Uterus (tissue), 4 donors: ENCODE results near the gene ACSS1. TPM values are rescaled to one million over a fixed set of nuclear protein-coding genes. Genes with fewer than 3 reads are reported as not detected.

Experiments used
- DNase-seq, 2 donors: peaks; one replicate each; pipeline ENCODE4 v3.0.0-alpha.2; 2019 to 2020
- H3K27ac ChIP-seq, 2 donors: fragments of 200-600 bp; sonication (generic); 1 replicate in 1 of 2; 2 replicates in 1 of 2; pipeline ENCODE4 v1.5.1; 2016 to 2018
- H3K27me3 ChIP-seq, 2 donors: fragments of 200-600 bp; sonication (generic); one replicate each; pipeline ENCODE4 v1.5.1; 2018 to 2019; ENCODE audit warnings: control low read depth in 1 of 2
- H3K36me3 ChIP-seq, 2 donors: fragments of 200-600 bp; sonication (generic); one replicate each; pipeline ENCODE4 v1.5.1; 2019; ENCODE audit warnings: control low read depth in 1 of 2
- H3K4me1 ChIP-seq, 2 donors: fragments of 200-600 bp; sonication (generic); one replicate each; pipeline ENCODE4 v1.5.1; 2018 to 2019; ENCODE audit warnings: control low read depth in 1 of 2
- H3K4me3 ChIP-seq, 2 donors: fragments of 200-600 bp; sonication (generic); 1 replicate in 1 of 2; 2 replicates in 1 of 2; pipeline ENCODE4 v1.5.1; 2018 to 2019; ENCODE audit warnings: mild to moderate bottlenecking in 1 of 2
- H3K9me3 ChIP-seq, 2 donors: fragments of 200-600 bp; sonication (generic); one replicate each; pipeline ENCODE4 v1.5.1; 2019; ENCODE audit warnings: control low read depth in 1 of 2
- POLR2A ChIP-seq, 2 donors: fragments of 450-650 bp; IDR thresholded peaks; one replicate each; pipeline ENCODE4 v1.6.1; 2016; ENCODE audit warnings: antibody characterized with exemption in 2 of 2, mild to moderate bottlenecking in 1 of 2, moderate library complexity in 1 of 2
- intact Hi-C: fragments of 100-400 bp; cut with DNase I; formaldehyde crosslinking; loops from one replicate; pipeline ENCODE4 v1.15.1; 2023; ENCODE audit warnings: low total_unique reads
- total RNA-seq, 4 donors: library from RNA; depleted of rRNA in 3 of 4; stranded (reverse); fragments of >200 nt in 3 of 4; gene quantifications; one replicate each; pipeline versions ENCODE4 v1.1.0 to v1.2.4, GENCODE V29; 2014 to 2023
- TF ChIP-seq, protein P1 (sequence below), 4 experiments: fragments of 200-600 bp in 2 of 4; fragments of 450-650 bp in 2 of 4; sonication (generic) in 2 of 4; IDR thresholded peaks; one replicate each; pipeline ENCODE4 v1.5.1; 2016 to 2019; ENCODE audit warnings: antibody characterized with exemption in 4 of 4, mild to moderate bottlenecking in 2 of 4, moderate library complexity in 1 of 4
- donor health status: DM: yes; HTN: yes; CAD: no.

Gene ACSS1
- total RNA-seq, 4 donors from 2014 or later, result 11.8 to 35.1 (median 23.1) TPM

DNA sequence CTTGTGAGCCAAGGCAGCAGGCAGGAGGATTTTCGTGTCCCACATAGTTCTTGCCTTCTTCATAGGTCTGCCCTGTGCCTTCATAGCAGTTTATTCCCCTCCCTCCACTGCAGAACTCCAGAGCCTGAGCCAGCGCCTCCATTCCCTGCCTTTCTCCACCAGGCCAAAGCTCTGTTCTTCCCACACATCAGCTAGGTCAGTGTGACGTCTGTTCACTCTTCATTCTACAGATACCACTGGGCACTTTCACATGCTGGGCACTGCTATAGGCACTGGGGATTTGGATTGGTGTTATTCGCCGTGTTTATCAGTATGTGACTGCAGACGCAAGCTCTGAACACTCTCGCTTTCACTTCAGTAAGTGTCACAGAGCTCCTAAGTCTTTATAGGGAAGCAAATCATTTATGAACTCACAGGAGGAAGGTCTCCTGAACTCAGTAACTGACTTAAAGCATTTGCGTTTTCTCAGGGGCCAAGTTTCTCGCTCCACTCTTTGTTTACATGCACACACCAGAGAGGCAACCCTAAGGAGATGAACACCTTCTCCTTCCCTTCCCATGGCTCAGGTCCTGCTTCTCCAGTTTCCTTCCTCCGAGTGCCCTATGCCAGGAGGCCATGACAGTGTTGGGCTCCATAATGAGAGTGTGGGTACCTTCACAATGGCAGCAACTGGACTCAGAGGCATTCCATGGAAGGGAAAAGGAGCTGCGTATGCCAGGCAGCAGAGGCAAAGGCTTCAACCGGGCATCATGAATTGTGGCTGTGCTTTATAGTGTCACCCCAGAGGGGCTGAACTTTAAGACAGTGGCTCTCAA lies 59.1 kb downstream of the ACSS1 start:
- H3K27ac ChIP-seq, result no peak overlapping the region
- intact Hi-C loops, result loop anchor here (10.0 kb wide), 1 partner anchor 396 kb away; the partner anchor contains the start of gene ABHD12
- peaks cover 4 to 9% of the 10 kb centered on the region in 2 donors for H3K4me1 ChIP-seq
- no peak for DNase-seq
- H3K27me3 ChIP-seq, result no peaks in the 10 kb centered on the region
- H3K36me3 ChIP-seq, result no peaks in the 10 kb centered on the region
- no peak overlapping the region for H3K4me3 ChIP-seq
- TF ChIP-seq POLR2A (IDR thresholded peaks at IDR 0.05), result no peak
- TF ChIP-seq, protein P1, sequence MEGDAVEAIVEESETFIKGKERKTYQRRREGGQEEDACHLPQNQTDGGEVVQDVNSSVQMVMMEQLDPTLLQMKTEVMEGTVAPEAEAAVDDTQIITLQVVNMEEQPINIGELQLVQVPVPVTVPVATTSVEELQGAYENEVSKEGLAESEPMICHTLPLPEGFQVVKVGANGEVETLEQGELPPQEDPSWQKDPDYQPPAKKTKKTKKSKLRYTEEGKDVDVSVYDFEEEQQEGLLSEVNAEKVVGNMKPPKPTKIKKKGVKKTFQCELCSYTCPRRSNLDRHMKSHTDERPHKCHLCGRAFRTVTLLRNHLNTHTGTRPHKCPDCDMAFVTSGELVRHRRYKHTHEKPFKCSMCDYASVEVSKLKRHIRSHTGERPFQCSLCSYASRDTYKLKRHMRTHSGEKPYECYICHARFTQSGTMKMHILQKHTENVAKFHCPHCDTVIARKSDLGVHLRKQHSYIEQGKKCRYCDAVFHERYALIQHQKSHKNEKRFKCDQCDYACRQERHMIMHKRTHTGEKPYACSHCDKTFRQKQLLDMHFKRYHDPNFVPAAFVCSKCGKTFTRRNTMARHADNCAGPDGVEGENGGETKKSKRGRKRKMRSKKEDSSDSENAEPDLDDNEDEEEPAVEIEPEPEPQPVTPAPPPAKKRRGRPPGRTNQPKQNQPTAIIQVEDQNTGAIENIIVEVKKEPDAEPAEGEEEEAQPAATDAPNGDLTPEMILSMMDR (IDR thresholded peaks at IDR 0.05), result no peak
- H3K9me3 ChIP-seq, result no peaks in the 10 kb centered on the region

DNA sequence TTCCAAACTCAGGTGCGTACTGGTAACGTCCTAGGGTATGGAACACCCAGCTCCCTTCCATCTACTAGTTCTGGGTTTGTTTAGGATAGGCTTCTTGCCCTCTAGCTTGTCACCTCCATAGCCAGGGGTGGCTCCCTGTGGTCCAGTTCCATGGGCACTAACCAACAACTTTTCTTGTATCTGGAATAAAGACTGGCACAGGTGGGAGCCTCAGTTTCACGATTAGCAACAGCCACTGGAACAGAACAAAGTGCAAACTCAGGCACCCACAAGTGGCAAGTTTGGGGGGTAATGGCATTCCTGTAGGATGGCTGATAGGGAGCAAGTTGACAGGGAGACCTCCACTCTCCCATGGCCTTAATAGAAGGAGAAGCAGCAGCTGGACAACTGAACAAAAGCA lies 59.8 kb downstream of the ACSS1 start:
- Histone ChIP-seq H3K9me3 (no peaks in the 10 kb centered on the region), H3K36me3 (no peaks in the 10 kb centered on the region), H3K4me3 (no peak overlapping the region), H3K27ac (no peak overlapping the region), H3K4me1 (peaks cover 4 to 9% of the 10 kb centered on the region in 2 donors), H3K27me3 (no peaks in the 10 kb centered on the region)
- no peak for TF ChIP-seq POLR2A (IDR thresholded peaks at IDR 0.05)
- TF ChIP-seq, protein P1 (IDR thresholded peaks at IDR 0.05), result no peak
- intact Hi-C loops, result loop anchor here (10.0 kb wide), 1 partner anchor 397 kb away; the partner anchor contains the start of gene ABHD12
- no peak for DNase-seq

DNA sequence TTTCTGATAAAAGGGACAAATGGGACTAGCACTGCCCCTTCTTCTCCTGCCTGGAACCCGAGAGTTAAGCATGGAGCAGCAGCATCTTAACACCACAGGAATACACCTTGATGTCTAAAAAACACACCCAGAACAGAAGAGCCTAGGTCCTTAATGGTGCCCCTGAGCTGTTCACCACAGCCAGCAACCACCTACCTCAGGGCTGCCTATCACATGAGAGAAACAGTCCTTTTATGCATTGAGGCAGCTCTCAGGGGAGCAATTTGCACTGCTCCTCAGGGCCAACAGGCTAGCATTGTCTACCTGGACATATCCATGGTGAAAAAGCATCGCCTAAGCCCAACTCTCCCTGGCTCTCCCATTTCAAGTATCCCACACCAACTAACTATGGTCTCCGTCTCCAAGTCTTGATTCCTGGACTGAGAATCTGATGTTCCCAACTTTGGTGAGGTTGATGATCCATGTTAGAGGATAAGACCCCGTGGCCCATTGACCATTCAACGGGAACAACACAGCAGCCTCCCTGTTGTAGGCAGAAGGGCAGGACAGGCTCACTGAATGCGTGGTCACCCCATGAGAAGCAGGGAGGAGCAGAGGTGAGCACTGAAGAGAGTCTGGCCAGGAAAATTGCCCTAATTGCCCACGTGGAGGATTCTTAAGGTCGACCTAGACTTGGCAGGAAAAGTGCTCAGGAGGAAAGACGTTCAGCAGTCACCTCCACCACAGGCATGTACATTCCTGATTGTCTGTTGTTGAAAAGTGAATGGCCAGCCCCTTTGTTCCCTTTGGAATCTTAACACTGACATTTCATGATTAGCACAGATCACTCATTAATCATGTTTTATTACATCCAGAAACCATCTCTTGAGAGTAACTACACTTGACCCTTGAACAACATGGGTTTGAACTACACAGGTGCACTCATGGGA lies 61.2 kb downstream of the ACSS1 start:
- H3K27me3 ChIP-seq, result no peaks in the 10 kb centered on the region
- peaks cover 6 to 9% of the 10 kb centered on the region in 2 donors for H3K4me1 ChIP-seq
- DNase-seq, result no peak
- H3K9me3 ChIP-seq, result no peaks in the 10 kb centered on the region
- intact Hi-C loops, result loop anchor here (10.0 kb wide), 1 partner anchor 398 kb away; the partner anchor contains the start of gene ABHD12
- TF ChIP-seq POLR2A (IDR thresholded peaks at IDR 0.05), result no peak
- TF ChIP-seq, protein P1 (IDR thresholded peaks at IDR 0.05), result no peak
- H3K36me3 ChIP-seq, result no peaks in the 10 kb centered on the region
- H3K27ac ChIP-seq, result no peak overlapping the region
- no peak overlapping the region for H3K4me3 ChIP-seq

DNA sequence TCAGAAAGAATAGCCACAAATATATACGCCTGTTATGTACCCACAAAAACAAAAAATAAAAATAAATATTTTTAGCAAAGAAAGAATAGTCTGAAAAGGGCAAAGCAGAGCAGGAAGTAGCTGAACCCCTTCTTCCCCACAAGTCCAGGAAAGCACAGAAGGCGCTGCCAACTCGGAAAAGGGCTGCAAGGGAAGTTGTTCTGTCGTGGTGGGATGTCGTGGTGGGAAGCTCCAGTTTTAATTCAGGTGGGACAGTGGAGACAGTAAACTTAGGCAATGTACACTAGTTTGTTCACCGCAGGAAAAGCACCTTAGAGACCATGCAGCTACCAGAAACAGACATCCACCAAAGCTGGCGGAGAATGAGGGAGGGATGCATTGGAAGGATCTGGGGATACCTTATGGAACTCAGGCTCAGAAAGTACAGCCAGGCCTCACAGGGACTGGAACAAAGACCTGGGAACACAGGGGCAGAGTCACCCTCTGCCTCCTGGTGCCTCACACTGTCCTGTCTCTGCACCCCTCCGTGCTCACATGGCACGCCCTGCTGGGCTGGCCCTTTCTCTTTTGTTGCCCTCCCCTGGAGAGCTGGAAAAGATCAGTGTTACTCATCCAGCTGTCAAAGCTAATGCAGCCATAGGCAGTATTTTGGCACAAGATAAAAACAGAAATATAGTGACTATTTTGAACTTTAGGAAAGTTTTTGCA lies 62.0 kb downstream of the ACSS1 start:
- Histone ChIP-seq H3K9me3 (no peaks in the 10 kb centered on the region), H3K4me3 (no peak overlapping the region), H3K36me3 (no peaks in the 10 kb centered on the region), H3K4me1 (peaks cover 7 to 13% of the 10 kb centered on the region in 2 donors), H3K27me3 (no peaks in the 10 kb centered on the region), H3K27ac (no peak overlapping the region)
- TF ChIP-seq, protein P1 (IDR thresholded peaks at IDR 0.05), result no peak
- TF ChIP-seq POLR2A (IDR thresholded peaks at IDR 0.05), result no peak
- no peak for DNase-seq
- intact Hi-C loops, result loop anchor here (2.0 to 10.0 kb wide), 2 partner anchors 69 to 399 kb away; partner anchors contain the start of gene ABHD12
